HEK293T (cell line): Measurements from ENCODE around the gene LARGE1.

Source experiments
- CTCF ChIA-PET: fragments of 350-600 bp; formaldehyde crosslinking; extraction: SDS; loops from one replicate; lab custom pipeline; 2021; ENCODE audit warnings: antibody characterized with exemption, inconsistent platforms; lab: Yijun Ruan, JAX
- POLR2A ChIA-PET: fragments of 350-600 bp; formaldehyde crosslinking; extraction: SDS; loops from one replicate; lab custom pipeline; 2020; ENCODE audit warnings: antibody characterized with exemption, inconsistent platforms; lab: Yijun Ruan, JAX
- DNase-seq: peaks from one replicate; pipeline ENCODE4 v3.0.0; 2012; ENCODE audit warnings: mixed read lengths; ENCODE audit errors: extremely low spot score
- ARNT ChIP-seq: fragments of 450-650 bp; IDR thresholded peaks from 2 replicates; pipeline ENCODE4 v1.6.1; 2017; ENCODE audit warnings: mild to moderate bottlenecking
- BHLHE40 ChIP-seq: fragments of 450-650 bp; IDR thresholded peaks from 2 replicates; pipeline ENCODE4 v1.6.1; 2016; ENCODE audit warnings: mild to moderate bottlenecking, moderate library complexity, borderline replicate concordance
- CTBP1 ChIP-seq: fragments of 450-650 bp; IDR thresholded peaks from 2 replicates; pipeline ENCODE4 v1.6.1; 2016; ENCODE audit warnings: borderline replicate concordance
- ELF4 ChIP-seq: fragments of 450-650 bp; IDR thresholded peaks from 2 replicates; pipeline ENCODE4 v1.6.1; 2017; ENCODE audit warnings: antibody characterized with exemption
- FOXA1 ChIP-seq: fragments of 450-650 bp; IDR thresholded peaks from 2 replicates; pipeline ENCODE4 v1.6.1; 2016; ENCODE audit warnings: mild to moderate bottlenecking
- FOXK2 ChIP-seq: fragments of 450-650 bp; IDR thresholded peaks from 2 replicates; pipeline ENCODE4 v1.6.1; 2016; ENCODE audit warnings: mild to moderate bottlenecking
- FOXM1 ChIP-seq: fragments of 450-650 bp; IDR thresholded peaks from 2 replicates; pipeline ENCODE4 v1.6.1; 2017; ENCODE audit warnings: mild to moderate bottlenecking, borderline replicate concordance
- HDGF ChIP-seq: fragments of 450-650 bp; IDR thresholded peaks from 2 replicates; pipeline ENCODE4 v1.6.1; 2017; ENCODE audit warnings: antibody characterized with exemption, borderline replicate concordance
- L3MBTL2 ChIP-seq: fragments of 450-650 bp; conservative IDR thresholded peaks from 2 replicates; pipeline ENCODE4 v1.6.1; 2016; ENCODE audit warnings: mild to moderate bottlenecking
- LEF1 ChIP-seq: fragments of 450-650 bp; IDR thresholded peaks from 2 replicates; pipeline ENCODE4 v1.6.1; 2017; ENCODE audit warnings: mild to moderate bottlenecking, borderline replicate concordance
- NFRKB ChIP-seq: fragments of 450-650 bp; IDR thresholded peaks from 2 replicates; pipeline ENCODE4 v1.6.1; 2016; ENCODE audit warnings: mild to moderate bottlenecking, moderate library complexity
- SP1 ChIP-seq: fragments of 450-650 bp; IDR thresholded peaks from 2 replicates; pipeline ENCODE4 v1.6.1; 2017
- SUZ12 ChIP-seq: fragments of 450-650 bp; IDR thresholded peaks from 2 replicates; pipeline ENCODE4 v1.6.1; 2016; ENCODE audit warnings: mild to moderate bottlenecking
- TARDBP ChIP-seq: fragments of 450-650 bp; IDR thresholded peaks from 2 replicates; pipeline ENCODE4 v1.6.1; 2016
- ZNF384 ChIP-seq: fragments of 450-650 bp; IDR thresholded peaks from 2 replicates; pipeline ENCODE4 v1.6.1; 2016
- TF ChIP-seq, protein P1 (sequence below): fragments of 450-650 bp; IDR thresholded peaks from 2 replicates; pipeline ENCODE4 v1.6.1; 2016

Gene LARGE1

DNA sequence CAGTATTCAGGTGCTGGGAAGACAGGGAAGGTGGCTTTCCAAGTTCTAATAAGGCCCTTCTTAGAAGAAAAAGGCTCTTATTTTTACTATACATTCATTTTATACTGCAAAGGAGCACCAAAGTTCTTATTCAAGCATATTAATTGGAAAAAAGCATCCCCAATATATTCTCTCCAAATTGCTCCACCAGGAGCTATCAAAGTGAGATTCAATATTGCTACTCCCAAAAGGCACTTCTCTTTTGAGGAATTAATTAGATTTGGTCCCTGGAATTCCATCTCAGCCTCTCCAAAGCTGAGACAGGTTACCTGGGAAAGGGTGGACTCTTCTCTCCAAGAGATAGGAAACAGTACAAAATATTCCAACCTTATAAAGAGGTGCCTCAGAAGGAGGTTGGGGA is 134.1 kb downstream of the LARGE1 start:
- no peak for DNase-seq
- no peak for TF ChIP-seq FOXA1
- TF ChIP-seq ARNT: no peak
- no peak for TF ChIP-seq NFRKB
- TF ChIP-seq SP1: no peak
- no peak for TF ChIP-seq TARDBP
- no peak for TF ChIP-seq ELF4
- TF ChIP-seq HDGF: no peak
- TF ChIP-seq FOXK2: no peak
- no peak for TF ChIP-seq CTBP1
- no peak for TF ChIP-seq SUZ12
- TF ChIP-seq, protein P1, sequence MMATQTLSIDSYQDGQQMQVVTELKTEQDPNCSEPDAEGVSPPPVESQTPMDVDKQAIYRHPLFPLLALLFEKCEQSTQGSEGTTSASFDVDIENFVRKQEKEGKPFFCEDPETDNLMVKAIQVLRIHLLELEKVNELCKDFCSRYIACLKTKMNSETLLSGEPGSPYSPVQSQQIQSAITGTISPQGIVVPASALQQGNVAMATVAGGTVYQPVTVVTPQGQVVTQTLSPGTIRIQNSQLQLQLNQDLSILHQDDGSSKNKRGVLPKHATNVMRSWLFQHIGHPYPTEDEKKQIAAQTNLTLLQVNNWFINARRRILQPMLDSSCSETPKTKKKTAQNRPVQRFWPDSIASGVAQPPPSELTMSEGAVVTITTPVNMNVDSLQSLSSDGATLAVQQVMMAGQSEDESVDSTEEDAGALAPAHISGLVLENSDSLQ: no peak
- TF ChIP-seq BHLHE40: no peak
- TF ChIP-seq L3MBTL2: no peak
- TF ChIP-seq FOXM1: no peak
- no peak for TF ChIP-seq LEF1
- TF ChIP-seq ZNF384: no peak
- ChIA-PET CTCF (no interaction called here), POLR2A (no interaction called here)

DNA sequence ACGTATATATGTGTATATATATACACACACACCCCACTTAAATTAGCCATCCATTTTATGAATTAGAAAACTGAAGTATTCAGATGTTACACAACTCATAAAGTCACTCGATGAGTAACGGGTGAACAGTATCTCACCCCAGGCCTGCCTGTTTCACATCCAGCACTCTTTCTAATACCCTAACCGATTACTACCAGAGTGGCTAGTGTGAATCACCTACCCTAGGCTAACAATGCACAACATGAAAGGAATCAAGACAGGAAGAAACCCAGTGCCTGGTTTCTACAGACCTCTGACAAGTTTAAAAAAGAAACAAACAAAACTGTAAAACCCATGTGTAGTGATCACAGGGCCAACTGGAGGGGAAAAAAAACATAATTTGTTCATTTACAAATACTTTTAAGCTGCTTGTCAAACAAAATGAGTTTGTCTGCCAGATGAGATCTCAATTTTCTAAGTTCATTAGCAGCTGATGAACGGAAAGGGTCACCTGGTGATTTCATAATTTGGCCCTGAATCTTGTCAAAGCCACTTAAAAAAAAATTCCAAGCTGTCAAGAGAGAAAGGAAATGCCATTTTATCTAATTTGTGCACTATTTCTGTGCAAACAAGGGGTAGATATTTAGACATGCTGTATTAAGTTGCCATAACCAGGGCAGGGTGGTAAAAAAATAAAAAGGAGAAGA is 134.8 kb downstream of the LARGE1 start:
- POLR2A ChIA-PET: no interaction called here
- no peak for DNase-seq
- TF ChIP-seq L3MBTL2: no peak
- no peak for TF ChIP-seq FOXK2
- no peak for TF ChIP-seq ZNF384
- no peak for TF ChIP-seq TARDBP
- no peak for TF ChIP-seq NFRKB
- TF ChIP-seq HDGF: no peak
- TF ChIP-seq ARNT: no peak
- no peak for TF ChIP-seq FOXM1
- no peak for TF ChIP-seq ELF4
- CTCF ChIA-PET: no interaction called here

DNA sequence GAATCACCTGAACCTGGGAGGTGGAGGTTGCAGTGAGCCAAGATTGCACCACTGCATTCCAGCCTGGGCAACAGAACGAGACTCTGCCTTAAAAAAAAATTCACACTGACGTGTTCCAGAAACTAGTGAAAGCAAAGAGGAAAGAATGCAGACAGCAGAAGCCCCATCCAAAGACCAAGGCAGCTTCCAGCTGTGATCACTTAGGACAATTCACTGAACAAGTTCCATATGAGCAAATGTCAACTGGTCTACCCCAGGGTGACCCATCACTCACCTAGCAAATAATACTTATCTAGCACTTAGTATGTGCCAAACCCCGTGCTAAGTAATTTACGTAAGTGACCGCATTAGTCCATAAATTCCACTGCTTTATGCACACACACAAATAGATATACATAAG is 138.9 kb downstream of the LARGE1 start:
- no peak for DNase-seq
- ChIA-PET POLR2A (no interaction called here), CTCF (no interaction called here)
- TF ChIP-seq BHLHE40: no peak
- no peak for TF ChIP-seq CTBP1
- TF ChIP-seq TARDBP: no peak
- no peak for TF ChIP-seq HDGF
- no peak for TF ChIP-seq ELF4
- TF ChIP-seq FOXK2: no peak
- no peak for TF ChIP-seq FOXM1
- no peak for TF ChIP-seq SP1
- no peak for TF ChIP-seq LEF1
- TF ChIP-seq SUZ12: no peak
- TF ChIP-seq, protein P1: no peak
- TF ChIP-seq ZNF384: no peak
- TF ChIP-seq NFRKB: no peak
- no peak for TF ChIP-seq FOXA1

- POLR2A ChIA-PET: no interaction called here
- DNase-seq: no peak
- no peak for TF ChIP-seq BHLHE40
- TF ChIP-seq SP1: no peak
- CTCF ChIA-PET: no interaction called here
These were observed 139.6 kb downstream of the LARGE1 start for GRCh38 chr22:33780531-33781136.

- DNase-seq: no peak
- TF ChIP-seq FOXA1: no peak
- no peak for TF ChIP-seq HDGF
- TF ChIP-seq FOXK2: no peak
- TF ChIP-seq BHLHE40: no peak
- TF ChIP-seq, protein P1: no peak
- no peak for TF ChIP-seq FOXM1
- CTCF ChIA-PET: no interaction called here
- POLR2A ChIA-PET: no interaction called here
These were observed 141.0 kb downstream of the LARGE1 start for GRCh38 chr22:33779243-33779642.

GRCh38 chr22:33776491-33776890 is 143.8 kb downstream of the LARGE1 start:
- TF ChIP-seq FOXA1 (no peak), SP1 (no peak), ELF4 (no peak), SUZ12 (no peak), L3MBTL2 (no peak), TARDBP (no peak), FOXK2 (no peak), NFRKB (no peak), BHLHE40 (no peak), ARNT (no peak), CTBP1 (no peak), ZNF384 (no peak), FOXM1 (no peak), LEF1 (no peak)
- TF ChIP-seq, protein P1: no peak
- ChIA-PET CTCF (no interaction called here), POLR2A (no interaction called here)
- no peak for DNase-seq
